HepG2 (cell line): ENCODE results near the gene CRTC2. TPM values are rescaled to one million over a fixed set of nuclear protein-coding genes. Genes with fewer than 3 reads are reported as not detected.

Source experiments
- NFE2 ChIP-seq: sonication (generic); formaldehyde crosslinking; IDR thresholded peaks from 2 replicates; pipeline ENCODE4 v1.4.0; 2020; ENCODE audit warnings: missing genetic modification reagents
- RBFOX2 ChIP-seq: fragments of 200-400 bp; formaldehyde crosslinking; IDR thresholded peaks from 2 replicates; pipeline ENCODE4 v1.6.1; 2017; ENCODE audit warnings: low read depth, mild to moderate bottlenecking, low read length
- TEF ChIP-seq: sonication (generic); formaldehyde crosslinking; IDR thresholded peaks from 2 replicates; pipeline ENCODE4 v1.5.0; 2020; ENCODE audit warnings: missing genetic modification reagents
- ZBTB7A ChIP-seq: sonication (generic); formaldehyde crosslinking; IDR thresholded peaks from 2 replicates; pipeline ENCODE4 v1.8.0; 2022; ENCODE audit warnings: mild to moderate bottlenecking, missing genetic modification reagents
- ZNF101 ChIP-seq: sonication (generic); formaldehyde crosslinking; IDR thresholded peaks from 2 replicates; pipeline ENCODE4 v1.4.0; 2020; ENCODE audit warnings: mild to moderate bottlenecking, low read depth, missing genetic modification reagents, borderline replicate concordance
- ZNF337 ChIP-seq: sonication (generic); formaldehyde crosslinking; IDR thresholded peaks from 2 replicates; pipeline ENCODE4 v1.5.1; 2020; ENCODE audit warnings: missing genetic modification reagents, low read depth, mild to moderate bottlenecking, borderline replicate concordance
- polyA plus RNA-seq, 8 experiments: library from polyadenylated mRNA; depleted of rRNA in 3 of 8; stranded (reverse) in 7 of 8; unstranded in 1 of 8; fragments of >200 nt; fragmentation: Illumina TruSeq in 4 of 8; extraction: Trizol in 4 of 8; gene quantifications; 2 replicates each; pipeline versions ENCODE4 v1.2.1 to v1.2.3, GENCODE V29; 2011 to 2016; ENCODE audit warnings: low read depth in 4 of 8, missing spikeins in 1 of 8, mixed read lengths in 1 of 8; ENCODE audit not compliant: insufficient read depth in 1 of 8
- total RNA-seq, 5 experiments: library from RNA; depleted of rRNA; stranded (reverse); fragments of >200 nt; fragmentation: Illumina TruSeq; extraction: Trizol; gene quantifications; 2 replicates each; pipeline ENCODE4 v1.2.3, GENCODE V29; 2016; ENCODE audit warnings: low read depth in 1 of 5
- TF ChIP-seq, protein P1 (sequence below): IDR thresholded peaks from 2 replicates; pipeline ENCODE4 v1.6.1; 2012; ENCODE audit warnings: low read length, improper control_type of control experiment
- TF ChIP-seq, protein P2 (sequence below): sonication (generic); formaldehyde crosslinking; IDR thresholded peaks from 2 replicates; pipeline ENCODE4 v1.5.0; 2020; ENCODE audit warnings: missing genetic modification reagents, mild to moderate bottlenecking, borderline replicate concordance
- TF ChIP-seq, protein P3 (sequence below): sonication (generic); formaldehyde crosslinking; IDR thresholded peaks from 2 replicates; pipeline ENCODE4 v1.8.0; 2022; ENCODE audit warnings: mild to moderate bottlenecking, missing genetic modification reagents
- TF ChIP-seq, protein P4 (sequence below): sonication (generic); formaldehyde crosslinking; IDR thresholded peaks from 2 replicates; pipeline ENCODE4 v1.5.0; 2020; ENCODE audit warnings: missing genetic modification reagents
- TF ChIP-seq, protein P5 (sequence below): sonication (generic); formaldehyde crosslinking; IDR thresholded peaks from 2 replicates; pipeline ENCODE4 v1.4.0; 2020; ENCODE audit warnings: missing genetic modification reagents

CRTC2 gene
- total and polyA plus RNA-seq, 2 of the 13 experiments (the other 11 are each of a cell fraction or from before 2014, with no cell fraction given) = 6.1 to 26.7 TPM

DNA sequence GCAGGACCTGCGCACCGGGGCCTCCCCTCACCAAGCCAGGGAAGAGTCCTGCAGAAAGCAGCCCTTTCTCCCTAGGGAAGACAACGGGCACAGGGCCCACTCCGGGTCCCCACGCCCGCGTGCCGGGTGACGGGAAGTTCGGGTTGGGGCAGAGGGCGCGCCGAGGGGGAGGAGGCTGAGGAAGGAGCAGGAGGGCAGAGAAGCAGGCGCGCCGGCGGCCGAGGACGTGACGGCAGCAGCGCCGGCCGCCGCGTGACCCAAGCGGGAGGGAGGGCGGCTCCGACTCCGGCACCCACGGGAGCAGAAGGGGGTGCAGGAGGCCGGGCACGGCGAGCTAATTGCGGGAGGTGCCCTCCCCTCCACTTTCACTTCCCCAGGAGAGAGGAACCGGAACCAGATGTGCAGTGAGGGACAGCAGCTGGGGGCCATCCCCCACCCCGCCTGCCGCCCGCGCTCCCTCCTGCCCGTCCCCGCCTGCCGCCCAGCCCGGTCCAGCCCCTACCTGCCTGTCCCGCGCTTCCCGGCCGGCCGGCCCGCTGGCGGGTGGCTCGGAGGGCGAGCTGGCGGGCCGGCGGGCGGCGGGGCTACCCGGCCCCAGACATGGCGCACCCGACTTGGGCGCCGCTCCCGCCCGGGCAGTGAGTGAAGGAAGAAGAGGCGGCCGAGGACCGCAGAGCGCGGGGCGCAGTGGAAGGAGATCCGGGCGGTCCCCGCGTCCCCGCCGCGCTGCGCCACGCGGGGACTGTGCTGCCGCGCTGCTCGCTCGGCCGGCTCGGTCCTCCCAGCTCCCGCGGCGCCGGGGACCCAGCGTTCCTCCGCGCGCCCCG is 12.4 kb downstream of the CRTC2 start (continued):
- TF ChIP-seq, protein P1, sequence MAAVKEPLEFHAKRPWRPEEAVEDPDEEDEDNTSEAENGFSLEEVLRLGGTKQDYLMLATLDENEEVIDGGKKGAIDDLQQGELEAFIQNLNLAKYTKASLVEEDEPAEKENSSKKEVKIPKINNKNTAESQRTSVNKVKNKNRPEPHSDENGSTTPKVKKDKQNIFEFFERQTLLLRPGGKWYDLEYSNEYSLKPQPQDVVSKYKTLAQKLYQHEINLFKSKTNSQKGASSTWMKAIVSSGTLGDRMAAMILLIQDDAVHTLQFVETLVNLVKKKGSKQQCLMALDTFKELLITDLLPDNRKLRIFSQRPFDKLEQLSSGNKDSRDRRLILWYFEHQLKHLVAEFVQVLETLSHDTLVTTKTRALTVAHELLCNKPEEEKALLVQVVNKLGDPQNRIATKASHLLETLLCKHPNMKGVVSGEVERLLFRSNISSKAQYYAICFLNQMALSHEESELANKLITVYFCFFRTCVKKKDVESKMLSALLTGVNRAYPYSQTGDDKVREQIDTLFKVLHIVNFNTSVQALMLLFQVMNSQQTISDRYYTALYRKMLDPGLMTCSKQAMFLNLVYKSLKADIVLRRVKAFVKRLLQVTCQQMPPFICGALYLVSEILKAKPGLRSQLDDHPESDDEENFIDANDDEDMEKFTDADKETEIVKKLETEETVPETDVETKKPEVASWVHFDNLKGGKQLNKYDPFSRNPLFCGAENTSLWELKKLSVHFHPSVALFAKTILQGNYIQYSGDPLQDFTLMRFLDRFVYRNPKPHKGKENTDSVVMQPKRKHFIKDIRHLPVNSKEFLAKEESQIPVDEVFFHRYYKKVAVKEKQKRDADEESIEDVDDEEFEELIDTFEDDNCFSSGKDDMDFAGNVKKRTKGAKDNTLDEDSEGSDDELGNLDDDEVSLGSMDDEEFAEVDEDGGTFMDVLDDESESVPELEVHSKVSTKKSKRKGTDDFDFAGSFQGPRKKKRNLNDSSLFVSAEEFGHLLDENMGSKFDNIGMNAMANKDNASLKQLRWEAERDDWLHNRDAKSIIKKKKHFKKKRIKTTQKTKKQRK = no peak
- TF ChIP-seq, protein P2, sequence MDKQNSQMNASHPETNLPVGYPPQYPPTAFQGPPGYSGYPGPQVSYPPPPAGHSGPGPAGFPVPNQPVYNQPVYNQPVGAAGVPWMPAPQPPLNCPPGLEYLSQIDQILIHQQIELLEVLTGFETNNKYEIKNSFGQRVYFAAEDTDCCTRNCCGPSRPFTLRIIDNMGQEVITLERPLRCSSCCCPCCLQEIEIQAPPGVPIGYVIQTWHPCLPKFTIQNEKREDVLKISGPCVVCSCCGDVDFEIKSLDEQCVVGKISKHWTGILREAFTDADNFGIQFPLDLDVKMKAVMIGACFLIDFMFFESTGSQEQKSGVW (CRISPR knock-in tag) = no peak
- TF ChIP-seq ZBTB7A (CRISPR knock-in tag) (no peak), TEF (CRISPR knock-in tag) (no peak), ZNF101 (CRISPR knock-in tag) (no peak), RBFOX2 (peak; percentile 79), ZNF337 (CRISPR knock-in tag) (no peak), NFE2 (no peak)
- TF ChIP-seq, protein P3, sequence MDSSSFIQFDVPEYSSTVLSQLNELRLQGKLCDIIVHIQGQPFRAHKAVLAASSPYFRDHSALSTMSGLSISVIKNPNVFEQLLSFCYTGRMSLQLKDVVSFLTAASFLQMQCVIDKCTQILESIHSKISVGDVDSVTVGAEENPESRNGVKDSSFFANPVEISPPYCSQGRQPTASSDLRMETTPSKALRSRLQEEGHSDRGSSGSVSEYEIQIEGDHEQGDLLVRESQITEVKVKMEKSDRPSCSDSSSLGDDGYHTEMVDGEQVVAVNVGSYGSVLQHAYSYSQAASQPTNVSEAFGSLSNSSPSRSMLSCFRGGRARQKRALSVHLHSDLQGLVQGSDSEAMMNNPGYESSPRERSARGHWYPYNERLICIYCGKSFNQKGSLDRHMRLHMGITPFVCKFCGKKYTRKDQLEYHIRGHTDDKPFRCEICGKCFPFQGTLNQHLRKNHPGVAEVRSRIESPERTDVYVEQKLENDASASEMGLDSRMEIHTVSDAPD (CRISPR knock-in tag) = no peak
- TF ChIP-seq, protein P4, sequence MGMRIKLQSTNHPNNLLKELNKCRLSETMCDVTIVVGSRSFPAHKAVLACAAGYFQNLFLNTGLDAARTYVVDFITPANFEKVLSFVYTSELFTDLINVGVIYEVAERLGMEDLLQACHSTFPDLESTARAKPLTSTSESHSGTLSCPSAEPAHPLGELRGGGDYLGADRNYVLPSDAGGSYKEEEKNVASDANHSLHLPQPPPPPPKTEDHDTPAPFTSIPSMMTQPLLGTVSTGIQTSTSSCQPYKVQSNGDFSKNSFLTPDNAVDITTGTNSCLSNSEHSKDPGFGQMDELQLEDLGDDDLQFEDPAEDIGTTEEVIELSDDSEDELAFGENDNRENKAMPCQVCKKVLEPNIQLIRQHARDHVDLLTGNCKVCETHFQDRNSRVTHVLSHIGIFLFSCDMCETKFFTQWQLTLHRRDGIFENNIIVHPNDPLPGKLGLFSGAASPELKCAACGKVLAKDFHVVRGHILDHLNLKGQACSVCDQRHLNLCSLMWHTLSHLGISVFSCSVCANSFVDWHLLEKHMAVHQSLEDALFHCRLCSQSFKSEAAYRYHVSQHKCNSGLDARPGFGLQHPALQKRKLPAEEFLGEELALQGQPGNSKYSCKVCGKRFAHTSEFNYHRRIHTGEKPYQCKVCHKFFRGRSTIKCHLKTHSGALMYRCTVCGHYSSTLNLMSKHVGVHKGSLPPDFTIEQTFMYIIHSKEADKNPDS (CRISPR knock-in tag) = no peak
- TF ChIP-seq, protein P5, sequence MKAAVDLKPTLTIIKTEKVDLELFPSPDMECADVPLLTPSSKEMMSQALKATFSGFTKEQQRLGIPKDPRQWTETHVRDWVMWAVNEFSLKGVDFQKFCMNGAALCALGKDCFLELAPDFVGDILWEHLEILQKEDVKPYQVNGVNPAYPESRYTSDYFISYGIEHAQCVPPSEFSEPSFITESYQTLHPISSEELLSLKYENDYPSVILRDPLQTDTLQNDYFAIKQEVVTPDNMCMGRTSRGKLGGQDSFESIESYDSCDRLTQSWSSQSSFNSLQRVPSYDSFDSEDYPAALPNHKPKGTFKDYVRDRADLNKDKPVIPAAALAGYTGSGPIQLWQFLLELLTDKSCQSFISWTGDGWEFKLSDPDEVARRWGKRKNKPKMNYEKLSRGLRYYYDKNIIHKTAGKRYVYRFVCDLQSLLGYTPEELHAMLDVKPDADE = no peak
